Measurements from ENCODE around the gene NOM1.

DNA sequence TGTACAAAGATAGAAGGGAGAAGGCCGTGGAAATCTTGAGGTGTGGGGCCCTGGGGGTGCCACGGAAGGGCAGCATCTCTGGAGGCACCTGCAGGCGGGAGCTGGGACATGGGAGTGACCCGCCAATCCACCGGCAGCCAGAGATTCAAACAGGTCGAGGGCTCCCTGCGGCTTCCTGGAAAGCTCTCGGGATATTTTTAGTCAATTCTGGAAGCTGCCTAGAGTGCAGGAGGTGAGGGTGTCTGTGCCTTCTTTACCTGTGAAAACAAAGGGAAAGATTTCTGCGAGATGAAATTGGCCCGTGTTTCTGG, 44.4 kb downstream of the NOM1 start:
- TF ChIP-seq CTCF (IDR thresholded peaks at IDR 0.05; ENCODE audit: borderline replicate concordance, extremely low read depth, low read length, poor library complexity, severe bottlenecking) (no peak), EZH2 (IDR thresholded peaks at IDR 0.05; ENCODE audit: borderline replicate concordance, low read depth, low read length, severe bottlenecking) (no peak)
